ENCODE measurements around the gene CSF1R.
"Not testable (repeated sequence)": the region's sequence is repeated elsewhere in the genome, so short reads cannot be mapped to it uniquely, and the experiment has no call there.

The CSF1R gene

DNA sequence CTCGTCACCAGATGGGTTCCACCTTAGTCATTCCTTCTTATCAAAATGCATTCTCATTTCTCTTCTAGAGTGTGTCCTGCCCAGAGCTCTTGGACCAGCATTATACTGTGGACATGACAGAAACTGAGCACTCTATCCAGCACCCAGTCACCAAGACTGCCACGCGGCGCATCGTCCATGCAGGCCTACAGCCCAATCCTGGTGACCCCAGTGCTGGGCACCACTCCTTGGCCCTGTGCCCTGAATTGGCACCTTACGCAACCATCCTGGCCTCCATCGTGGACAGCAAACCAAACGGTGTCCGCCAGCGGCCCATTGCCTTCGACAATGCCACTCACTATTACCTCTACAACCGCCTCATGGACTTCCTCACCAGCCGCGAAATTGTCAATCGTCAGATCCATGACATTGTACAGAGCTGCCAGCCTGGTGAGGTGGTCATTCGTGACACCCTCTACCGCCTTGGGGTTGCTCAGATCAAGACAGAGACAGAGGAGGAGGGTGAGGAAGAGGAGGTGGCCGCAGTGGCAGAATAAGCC, 34.6 kb downstream of the CSF1R start:
- Histone ChIP-seq H3K27ac (ENCODE audit: extremely low read depth, low read depth, low read length) (no peak overlapping the region), H3K4me3 (ENCODE audit: low read depth, low read length) (no peak overlapping the region), H3K4me1 (ENCODE audit: control insufficient read depth, insufficient read depth, low read length) (no peaks in the 10 kb centered on the region), H3K9me3 (ENCODE audit: control insufficient read depth, insufficient read depth, low read depth, low read length) (no peaks in the 10 kb centered on the region), H3K36me3 (ENCODE audit: control insufficient read depth in 2 of 2, insufficient read depth in 1 of 2, low read length in 2 of 2) (peaks cover 20 to 95% of the 10 kb centered on the region in 2 experiments; a peak in 2 of 3 replicates)
- ChIA-PET CTCF (no interaction called here), POLR2A (no interaction called here)
- no peak for TF ChIP-seq ZNF311 (tag by site-specific recombination; IDR thresholded peaks at IDR 0.05; ENCODE audit: borderline replicate concordance)
- TF ChIP-seq, protein P1, sequence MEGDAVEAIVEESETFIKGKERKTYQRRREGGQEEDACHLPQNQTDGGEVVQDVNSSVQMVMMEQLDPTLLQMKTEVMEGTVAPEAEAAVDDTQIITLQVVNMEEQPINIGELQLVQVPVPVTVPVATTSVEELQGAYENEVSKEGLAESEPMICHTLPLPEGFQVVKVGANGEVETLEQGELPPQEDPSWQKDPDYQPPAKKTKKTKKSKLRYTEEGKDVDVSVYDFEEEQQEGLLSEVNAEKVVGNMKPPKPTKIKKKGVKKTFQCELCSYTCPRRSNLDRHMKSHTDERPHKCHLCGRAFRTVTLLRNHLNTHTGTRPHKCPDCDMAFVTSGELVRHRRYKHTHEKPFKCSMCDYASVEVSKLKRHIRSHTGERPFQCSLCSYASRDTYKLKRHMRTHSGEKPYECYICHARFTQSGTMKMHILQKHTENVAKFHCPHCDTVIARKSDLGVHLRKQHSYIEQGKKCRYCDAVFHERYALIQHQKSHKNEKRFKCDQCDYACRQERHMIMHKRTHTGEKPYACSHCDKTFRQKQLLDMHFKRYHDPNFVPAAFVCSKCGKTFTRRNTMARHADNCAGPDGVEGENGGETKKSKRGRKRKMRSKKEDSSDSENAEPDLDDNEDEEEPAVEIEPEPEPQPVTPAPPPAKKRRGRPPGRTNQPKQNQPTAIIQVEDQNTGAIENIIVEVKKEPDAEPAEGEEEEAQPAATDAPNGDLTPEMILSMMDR (tag by site-specific recombination; IDR thresholded peaks at IDR 0.05), result no peak
- TF ChIP-seq, protein P2, sequence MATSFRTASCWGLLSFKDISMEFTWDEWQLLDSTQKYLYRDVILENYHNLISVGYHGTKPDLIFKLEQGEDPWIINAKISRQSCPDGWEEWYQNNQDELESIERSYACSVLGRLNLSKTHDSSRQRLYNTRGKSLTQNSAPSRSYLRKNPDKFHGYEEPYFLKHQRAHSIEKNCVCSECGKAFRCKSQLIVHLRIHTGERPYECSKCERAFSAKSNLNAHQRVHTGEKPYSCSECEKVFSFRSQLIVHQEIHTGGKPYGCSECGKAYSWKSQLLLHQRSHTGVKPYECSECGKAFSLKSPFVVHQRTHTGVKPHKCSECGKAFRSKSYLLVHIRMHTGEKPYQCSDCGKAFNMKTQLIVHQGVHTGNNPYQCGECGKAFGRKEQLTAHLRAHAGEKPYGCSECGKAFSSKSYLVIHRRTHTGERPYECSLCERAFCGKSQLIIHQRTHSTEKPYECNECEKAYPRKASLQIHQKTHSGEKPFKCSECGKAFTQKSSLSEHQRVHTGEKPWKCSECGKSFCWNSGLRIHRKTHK (tag by site-specific recombination; IDR thresholded peaks at IDR 0.05), result no peak
- no peak for TF ChIP-seq SP3 (tag by site-specific recombination; IDR thresholded peaks at IDR 0.05)
- no peak for TF ChIP-seq ZFP3 (tag by site-specific recombination; IDR thresholded peaks at IDR 0.05; ENCODE audit: low read depth)
- TF ChIP-seq ZNF544 (tag by site-specific recombination; IDR thresholded peaks at IDR 0.05), result no peak
- no peak for TF ChIP-seq ZNF48 (tag by site-specific recombination; IDR thresholded peaks at IDR 0.05)
- no peak for TF ChIP-seq SP2 (tag by site-specific recombination; IDR thresholded peaks at IDR 0.05)
- TF ChIP-seq, protein P3, sequence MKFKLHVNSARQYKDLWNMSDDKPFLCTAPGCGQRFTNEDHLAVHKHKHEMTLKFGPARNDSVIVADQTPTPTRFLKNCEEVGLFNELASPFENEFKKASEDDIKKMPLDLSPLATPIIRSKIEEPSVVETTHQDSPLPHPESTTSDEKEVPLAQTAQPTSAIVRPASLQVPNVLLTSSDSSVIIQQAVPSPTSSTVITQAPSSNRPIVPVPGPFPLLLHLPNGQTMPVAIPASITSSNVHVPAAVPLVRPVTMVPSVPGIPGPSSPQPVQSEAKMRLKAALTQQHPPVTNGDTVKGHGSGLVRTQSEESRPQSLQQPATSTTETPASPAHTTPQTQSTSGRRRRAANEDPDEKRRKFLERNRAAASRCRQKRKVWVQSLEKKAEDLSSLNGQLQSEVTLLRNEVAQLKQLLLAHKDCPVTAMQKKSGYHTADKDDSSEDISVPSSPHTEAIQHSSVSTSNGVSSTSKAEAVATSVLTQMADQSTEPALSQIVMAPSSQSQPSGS (tag by site-specific recombination; IDR thresholded peaks at IDR 0.05; ENCODE audit: low read depth), result no peak
- TF ChIP-seq ZNF10 (tag by site-specific recombination; IDR thresholded peaks at IDR 0.05), result no peak
- TF ChIP-seq, protein P4, sequence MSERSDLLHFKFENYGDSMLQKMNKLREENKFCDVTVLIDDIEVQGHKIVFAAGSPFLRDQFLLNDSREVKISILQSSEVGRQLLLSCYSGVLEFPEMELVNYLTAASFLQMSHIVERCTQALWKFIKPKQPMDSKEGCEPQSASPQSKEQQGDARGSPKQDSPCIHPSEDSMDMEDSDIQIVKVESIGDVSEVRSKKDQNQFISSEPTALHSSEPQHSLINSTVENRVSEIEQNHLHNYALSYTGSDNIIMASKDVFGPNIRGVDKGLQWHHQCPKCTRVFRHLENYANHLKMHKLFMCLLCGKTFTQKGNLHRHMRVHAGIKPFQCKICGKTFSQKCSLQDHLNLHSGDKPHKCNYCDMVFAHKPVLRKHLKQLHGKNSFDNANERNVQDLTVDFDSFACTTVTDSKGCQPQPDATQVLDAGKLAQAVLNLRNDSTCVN (tag by site-specific recombination; optimal IDR thresholded peaks at IDR 0.05), result no peak

DNA sequence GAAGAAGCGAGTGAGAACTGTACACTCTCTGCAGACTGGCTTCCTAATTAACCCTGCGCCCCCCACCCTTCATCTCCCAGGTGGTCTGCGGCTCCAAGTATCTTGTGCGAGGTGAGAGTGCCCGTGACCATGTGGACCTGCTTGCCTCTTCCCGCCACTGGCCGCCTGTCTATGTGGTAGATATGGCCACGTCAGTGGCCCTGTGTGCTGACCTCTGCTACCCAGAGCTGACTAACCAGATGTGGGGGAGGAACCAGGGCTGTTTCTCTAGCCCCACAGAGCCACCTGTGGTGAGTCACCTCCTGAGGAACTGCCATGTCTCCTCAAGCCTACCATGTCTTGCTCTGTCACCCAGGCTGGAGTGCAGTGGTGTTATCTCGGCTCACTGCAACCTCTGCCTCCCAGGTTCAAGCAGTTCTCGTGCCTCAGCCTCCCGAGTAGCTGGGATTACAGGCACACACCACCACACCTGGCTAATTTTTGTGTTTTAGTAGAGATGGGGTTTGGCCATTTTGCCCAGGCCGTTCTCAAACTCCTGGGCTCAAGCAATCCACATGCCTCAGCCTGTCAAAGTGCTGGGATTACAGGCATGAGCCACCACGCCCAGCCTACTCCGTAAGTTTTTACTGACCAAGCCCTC, 36.1 kb downstream of the CSF1R start:
- H3K36me3 ChIP-seq (ENCODE audit: control insufficient read depth in 2 of 2, insufficient read depth in 1 of 2, low read length in 2 of 2), result peaks cover 21 to 94% of the 10 kb centered on the region in 2 experiments; a peak in 2 of 3 replicates
- H3K27ac ChIP-seq (ENCODE audit: extremely low read depth, low read depth, low read length); H3K4me1 ChIP-seq (ENCODE audit: control insufficient read depth, insufficient read depth, low read length); H3K9me3 ChIP-seq (ENCODE audit: control insufficient read depth, insufficient read depth, low read depth, low read length); POLR2A ChIA-PET; H3K4me3 ChIP-seq (ENCODE audit: low read depth, low read length): not testable (repeated sequence)
- TF ChIP-seq GLIS1 (tag by site-specific recombination; IDR thresholded peaks at IDR 0.05) (peak; percentile 79), GLIS2 (tag by site-specific recombination; IDR thresholded peaks at IDR 0.05) (0 out of 2 replicates have a peak, but pooled peaks have one; percentile 27)
- CTCF ChIA-PET, result interaction anchor here (0.7 kb wide), 1 partner anchor 170 kb away, joined by 3 read pairs; no protein-coding TSS in a partner anchor

DNA sequence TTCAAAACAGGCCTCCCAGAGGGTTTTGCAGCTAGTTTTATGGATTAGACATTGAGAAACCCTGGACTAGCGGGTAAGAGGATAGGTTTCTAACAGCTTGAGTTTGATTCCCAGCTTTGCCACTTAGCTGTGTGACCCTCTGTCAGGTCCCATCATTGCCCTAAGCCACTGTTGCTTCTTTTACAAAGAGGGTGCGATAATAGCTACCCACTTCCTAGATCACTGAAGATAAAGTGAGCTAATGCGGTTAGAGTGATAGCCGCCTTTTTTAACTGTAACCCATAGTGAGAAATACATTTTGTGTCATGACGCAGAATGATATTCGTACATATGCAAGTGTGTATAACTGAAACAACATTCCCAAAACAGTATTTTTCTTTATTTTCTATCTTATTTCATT, 40.3 kb downstream of the CSF1R start:
- Histone ChIP-seq H3K36me3 (ENCODE audit: control insufficient read depth in 2 of 2, insufficient read depth in 1 of 2, low read length in 2 of 2) (peaks cover 43 to 94% of the 10 kb centered on the region in 2 experiments), H3K4me1 (ENCODE audit: control insufficient read depth, insufficient read depth, low read length) (no peaks in the 10 kb centered on the region), H3K27ac (ENCODE audit: extremely low read depth, low read depth, low read length) (no peak overlapping the region), H3K4me3 (ENCODE audit: low read depth, low read length) (no peak overlapping the region), H3K9me3 (ENCODE audit: control insufficient read depth, insufficient read depth, low read depth, low read length) (no peaks in the 10 kb centered on the region)
- ChIA-PET CTCF (no interaction called here), POLR2A (interaction anchor here (0.5 kb wide), 1 partner anchor 25 kb away, joined by 4 read pairs; no protein-coding TSS in a partner anchor)
- TF ChIP-seq ZNF529 (tag by site-specific recombination; IDR thresholded peaks at IDR 0.05; ENCODE audit: insufficient replicate concordance) (no peak), ZFP41 (tag by site-specific recombination; IDR thresholded peaks at IDR 0.05; ENCODE audit: borderline replicate concordance) (no peak), ZNF777 (tag by site-specific recombination; IDR thresholded peaks at IDR 0.05; ENCODE audit: borderline replicate concordance) (no peak)
- TF ChIP-seq, protein P5, sequence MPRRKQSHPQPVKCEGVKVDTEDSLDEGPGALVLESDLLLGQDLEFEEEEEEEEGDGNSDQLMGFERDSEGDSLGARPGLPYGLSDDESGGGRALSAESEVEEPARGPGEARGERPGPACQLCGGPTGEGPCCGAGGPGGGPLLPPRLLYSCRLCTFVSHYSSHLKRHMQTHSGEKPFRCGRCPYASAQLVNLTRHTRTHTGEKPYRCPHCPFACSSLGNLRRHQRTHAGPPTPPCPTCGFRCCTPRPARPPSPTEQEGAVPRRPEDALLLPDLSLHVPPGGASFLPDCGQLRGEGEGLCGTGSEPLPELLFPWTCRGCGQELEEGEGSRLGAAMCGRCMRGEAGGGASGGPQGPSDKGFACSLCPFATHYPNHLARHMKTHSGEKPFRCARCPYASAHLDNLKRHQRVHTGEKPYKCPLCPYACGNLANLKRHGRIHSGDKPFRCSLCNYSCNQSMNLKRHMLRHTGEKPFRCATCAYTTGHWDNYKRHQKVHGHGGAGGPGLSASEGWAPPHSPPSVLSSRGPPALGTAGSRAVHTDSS (tag by site-specific recombination; IDR thresholded peaks at IDR 0.05), result no peak

Measured in HEK293 (cell line).